ENCODE measurements around the gene ABCA1.
"Not testable (repeated sequence)": the region's sequence is repeated elsewhere in the genome, so short reads cannot be mapped to it uniquely, and the experiment has no call there.

Gene ABCA1, protein sequence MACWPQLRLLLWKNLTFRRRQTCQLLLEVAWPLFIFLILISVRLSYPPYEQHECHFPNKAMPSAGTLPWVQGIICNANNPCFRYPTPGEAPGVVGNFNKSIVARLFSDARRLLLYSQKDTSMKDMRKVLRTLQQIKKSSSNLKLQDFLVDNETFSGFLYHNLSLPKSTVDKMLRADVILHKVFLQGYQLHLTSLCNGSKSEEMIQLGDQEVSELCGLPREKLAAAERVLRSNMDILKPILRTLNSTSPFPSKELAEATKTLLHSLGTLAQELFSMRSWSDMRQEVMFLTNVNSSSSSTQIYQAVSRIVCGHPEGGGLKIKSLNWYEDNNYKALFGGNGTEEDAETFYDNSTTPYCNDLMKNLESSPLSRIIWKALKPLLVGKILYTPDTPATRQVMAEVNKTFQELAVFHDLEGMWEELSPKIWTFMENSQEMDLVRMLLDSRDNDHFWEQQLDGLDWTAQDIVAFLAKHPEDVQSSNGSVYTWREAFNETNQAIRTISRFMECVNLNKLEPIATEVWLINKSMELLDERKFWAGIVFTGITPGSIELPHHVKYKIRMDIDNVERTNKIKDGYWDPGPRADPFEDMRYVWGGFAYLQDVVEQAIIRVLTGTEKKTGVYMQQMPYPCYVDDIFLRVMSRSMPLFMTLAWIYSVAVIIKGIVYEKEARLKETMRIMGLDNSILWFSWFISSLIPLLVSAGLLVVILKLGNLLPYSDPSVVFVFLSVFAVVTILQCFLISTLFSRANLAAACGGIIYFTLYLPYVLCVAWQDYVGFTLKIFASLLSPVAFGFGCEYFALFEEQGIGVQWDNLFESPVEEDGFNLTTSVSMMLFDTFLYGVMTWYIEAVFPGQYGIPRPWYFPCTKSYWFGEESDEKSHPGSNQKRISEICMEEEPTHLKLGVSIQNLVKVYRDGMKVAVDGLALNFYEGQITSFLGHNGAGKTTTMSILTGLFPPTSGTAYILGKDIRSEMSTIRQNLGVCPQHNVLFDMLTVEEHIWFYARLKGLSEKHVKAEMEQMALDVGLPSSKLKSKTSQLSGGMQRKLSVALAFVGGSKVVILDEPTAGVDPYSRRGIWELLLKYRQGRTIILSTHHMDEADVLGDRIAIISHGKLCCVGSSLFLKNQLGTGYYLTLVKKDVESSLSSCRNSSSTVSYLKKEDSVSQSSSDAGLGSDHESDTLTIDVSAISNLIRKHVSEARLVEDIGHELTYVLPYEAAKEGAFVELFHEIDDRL (N-terminal part only)

GRCh38 chr9:104927912-104928740, at the start of gene ABCA1:
TSS of gene ABCA1 (minus strand) at chr9:104928155. CDS start at chr9:104903679, 24,476 bp downstream.
- peak; percentile 89 for DNase-seq (ENCODE audit: low read depth)

DNA sequence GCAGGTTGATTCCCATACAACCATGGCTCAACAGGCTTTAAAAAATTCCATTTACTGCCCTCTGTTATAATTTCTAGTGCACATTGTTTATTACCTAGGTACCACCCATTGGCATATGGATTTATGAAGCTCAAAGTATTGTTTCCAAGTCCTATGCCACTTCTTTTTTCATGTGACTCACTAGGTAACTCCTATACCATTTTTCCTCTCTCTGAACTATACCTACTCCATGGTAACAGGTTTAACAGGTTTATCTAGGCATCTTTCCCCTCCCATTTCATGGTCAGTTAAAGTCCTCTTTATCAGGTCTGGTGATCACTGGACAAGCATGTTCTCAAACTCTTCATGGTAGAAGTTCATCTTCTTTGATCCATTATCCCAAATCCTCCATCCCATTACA, 49.6 kb upstream of the ABCA1 start:
- no peak for DNase-seq (ENCODE audit: low read depth)

DNA sequence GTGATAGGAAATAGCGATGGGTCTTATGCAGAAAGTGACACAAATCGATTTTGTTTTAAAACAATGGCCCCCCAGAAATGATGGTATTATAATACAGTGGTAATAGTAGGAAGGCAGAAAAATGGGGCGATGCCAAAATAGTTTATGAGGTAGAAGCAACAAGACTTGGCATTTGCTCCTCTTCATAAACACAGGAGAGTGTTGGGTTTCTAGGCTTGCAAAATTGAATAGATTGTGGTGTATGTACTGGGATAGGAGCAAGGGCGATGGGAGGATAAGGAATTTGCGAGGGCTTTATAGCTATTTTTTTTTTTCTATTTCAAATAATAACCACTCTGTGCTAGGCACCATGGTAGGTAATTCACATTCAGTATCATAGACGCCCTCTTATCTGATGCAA, 49.2 kb upstream of the ABCA1 start:
- no peak for DNase-seq (ENCODE audit: low read depth)

DNA sequence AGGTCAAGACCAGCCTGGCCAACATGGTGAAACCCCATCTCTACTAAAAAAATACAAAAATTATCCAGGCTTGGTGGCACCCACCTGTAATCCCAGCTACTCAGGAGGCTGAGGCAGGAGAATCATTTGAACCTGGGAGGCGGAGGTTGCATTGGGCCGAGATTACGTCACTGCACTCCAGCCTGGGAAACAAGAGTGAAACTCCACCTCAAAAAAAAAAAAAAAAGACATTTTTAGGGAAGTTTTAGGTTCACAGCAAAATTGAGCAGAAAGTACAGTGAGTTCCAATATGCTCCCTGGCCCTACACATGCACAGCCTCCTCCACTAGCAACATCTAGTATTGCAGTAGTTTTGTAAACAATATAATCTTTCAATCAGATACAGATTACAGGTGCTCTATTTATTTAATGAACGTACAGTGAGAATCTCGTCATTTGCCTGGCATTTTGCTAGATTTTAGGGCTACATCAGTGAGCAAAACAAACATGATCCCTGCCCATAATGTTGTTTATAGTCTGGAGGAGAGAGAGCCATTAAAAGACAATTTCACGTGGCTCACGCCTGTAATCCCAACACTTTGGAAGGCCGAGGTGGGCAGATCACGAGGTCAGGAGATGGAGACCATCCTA, 48.1 kb upstream of the ABCA1 start:
- not testable (repeated sequence) for DNase-seq (ENCODE audit: low read depth)

DNA sequence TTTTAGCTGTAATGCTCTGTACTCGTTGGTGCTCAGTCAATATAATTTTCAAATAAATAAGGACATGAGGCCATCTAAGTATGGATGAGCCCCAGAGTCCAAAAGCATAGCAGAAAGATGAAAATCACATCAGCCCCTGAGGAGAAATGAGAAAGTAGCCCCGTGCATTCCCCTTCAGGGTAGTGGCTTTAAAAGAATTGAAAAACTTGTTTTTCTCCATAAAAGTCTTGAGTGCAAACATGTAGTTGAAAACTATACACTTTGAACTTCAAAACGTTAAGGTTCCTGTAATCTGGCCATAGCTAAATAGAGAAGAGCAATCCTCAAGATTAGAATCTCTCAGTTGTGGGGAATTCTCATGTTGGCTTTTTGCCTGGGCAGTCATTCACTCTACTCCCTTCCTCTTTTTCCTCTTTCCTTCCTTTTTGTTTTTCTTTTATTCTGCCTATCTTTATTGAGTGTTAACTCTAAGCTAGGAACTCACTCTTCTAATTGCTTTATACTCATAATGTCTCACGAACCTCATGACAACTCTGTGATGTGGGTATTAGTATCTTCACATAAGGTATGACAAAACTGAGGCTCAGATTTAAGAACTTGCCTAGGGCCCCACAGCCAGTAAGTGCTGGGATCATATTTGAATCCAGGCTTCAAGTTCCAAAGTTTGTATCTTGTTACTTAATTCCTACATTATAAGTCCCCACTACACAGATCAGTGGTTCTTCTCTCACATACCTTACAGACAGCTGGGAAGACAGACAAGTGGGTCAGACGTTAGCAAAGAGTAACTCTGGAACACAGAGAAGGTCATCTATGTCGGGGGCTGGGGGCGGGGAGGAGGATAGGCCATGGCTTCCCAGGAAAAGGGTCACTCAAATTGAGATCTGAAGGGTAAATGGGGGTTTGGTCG, 46.4 kb upstream of the ABCA1 start:
- DNase-seq (ENCODE audit: low read depth): no peak

- DNase-seq (ENCODE audit: low read depth): no peak
These were observed 44.4 kb upstream of the ABCA1 start for GRCh38 chr9:104972242-104972866.

DNA sequence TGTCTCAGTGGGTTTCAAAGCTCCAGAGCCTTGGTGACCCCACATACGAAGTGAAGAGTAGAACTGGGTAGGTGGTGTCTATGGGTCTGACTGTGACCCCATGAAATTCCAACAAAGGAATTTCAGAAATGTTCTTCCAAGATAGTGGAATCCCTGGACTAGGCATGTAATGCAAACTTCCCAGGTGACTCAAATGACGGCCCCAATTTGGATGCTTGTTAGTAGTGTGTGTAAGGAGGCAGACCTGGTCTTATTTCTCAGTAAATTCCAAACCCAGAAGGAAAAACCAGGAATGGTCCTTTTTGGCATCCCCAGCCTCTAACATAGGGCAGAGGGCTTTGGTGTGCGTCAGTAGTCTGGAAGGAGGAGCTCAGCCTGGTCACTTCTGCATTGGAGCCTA, 43.6 kb upstream of the ABCA1 start:
- no peak for DNase-seq (ENCODE audit: low read depth)

GRCh38 chr9:104970271-104970987, 42.5 kb upstream of the ABCA1 start:
- DNase-seq (ENCODE audit: low read depth): no peak

GRCh38 chr9:104969116-104969515, 41.2 kb upstream of the ABCA1 start:
- DNase-seq (ENCODE audit: low read depth): no peak

- DNase-seq (ENCODE audit: low read depth): peak; percentile 85
These were observed 40.3 kb upstream of the ABCA1 start for GRCh38 chr9:104968025-104968982.

GRCh38 chr9:104963076-104963475, 35.1 kb upstream of the ABCA1 start:
- DNase-seq (ENCODE audit: low read depth): no peak

DNA sequence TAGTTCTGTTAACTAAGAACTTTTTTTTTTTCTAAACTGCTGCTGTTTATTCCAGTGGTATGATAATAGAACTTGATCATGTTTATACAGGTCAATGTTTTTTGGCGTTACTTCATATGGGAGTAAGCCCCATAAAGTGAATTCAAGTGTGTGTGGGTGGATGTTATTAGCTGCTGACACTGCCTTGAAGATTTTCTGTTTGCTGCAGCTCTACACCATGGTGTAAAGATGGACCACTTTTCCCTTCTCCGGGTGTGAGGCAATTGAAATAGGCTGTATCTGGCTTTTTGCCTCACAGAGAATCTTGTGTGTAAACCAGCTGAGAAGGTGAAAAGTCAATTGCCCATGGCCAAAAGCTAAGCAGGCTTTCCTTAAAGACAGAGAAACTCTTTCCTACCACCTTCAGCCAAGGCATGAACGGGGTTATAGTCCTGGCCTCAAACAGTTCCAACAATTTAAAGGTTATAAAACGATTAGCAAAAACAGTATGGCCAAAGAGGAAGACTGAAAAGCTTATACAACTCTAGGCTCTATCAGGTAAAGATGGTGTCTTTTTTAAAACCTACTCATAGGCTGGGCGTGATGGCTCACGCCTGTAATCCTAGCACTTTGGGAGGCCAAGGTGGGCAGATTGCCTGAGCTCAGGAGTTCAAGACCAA, 33.9 kb upstream of the ABCA1 start:
- no peak for DNase-seq (ENCODE audit: low read depth)

DNA sequence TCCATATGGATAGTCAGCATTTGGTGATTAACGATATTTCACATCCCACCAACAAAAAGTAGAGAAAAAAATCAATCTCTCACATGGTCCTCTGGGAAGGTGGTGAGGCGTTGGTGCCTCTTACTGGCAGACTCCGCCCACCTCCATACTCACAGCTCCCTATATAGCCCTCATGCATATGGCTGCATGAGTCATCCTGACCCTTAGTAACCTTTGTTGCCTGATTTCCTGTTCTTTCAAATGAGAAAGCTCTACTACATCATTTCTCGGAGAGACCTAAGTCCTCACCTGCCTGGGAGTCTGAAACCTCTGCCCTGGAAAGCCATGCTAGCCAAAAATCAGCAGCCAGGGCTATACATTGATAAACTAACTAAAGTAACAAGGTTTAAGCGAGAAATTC, 33.3 kb upstream of the ABCA1 start:
- DNase-seq (ENCODE audit: low read depth): peak; percentile 72

DNA sequence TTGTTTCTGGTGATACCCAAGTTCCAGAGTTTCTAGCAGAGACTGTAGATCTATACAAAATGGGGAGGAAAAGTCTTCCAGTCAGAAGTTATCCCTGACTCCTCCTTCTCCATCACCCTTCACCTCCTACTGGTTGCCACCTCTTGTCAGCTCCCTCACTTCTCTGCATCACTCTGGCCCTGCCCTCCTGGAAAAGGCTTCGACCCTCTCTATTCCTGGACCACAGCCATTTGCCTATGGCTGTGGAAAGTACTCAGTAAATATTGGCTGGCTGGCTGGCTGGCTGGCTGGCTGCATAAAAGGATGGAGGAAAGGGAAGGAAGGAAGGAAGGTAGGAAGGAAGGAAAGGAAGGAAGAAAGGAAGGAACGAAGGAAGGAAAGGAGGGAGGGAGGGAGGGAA, 32.7 kb upstream of the ABCA1 start:
- no peak for DNase-seq (ENCODE audit: low read depth)

DNA sequence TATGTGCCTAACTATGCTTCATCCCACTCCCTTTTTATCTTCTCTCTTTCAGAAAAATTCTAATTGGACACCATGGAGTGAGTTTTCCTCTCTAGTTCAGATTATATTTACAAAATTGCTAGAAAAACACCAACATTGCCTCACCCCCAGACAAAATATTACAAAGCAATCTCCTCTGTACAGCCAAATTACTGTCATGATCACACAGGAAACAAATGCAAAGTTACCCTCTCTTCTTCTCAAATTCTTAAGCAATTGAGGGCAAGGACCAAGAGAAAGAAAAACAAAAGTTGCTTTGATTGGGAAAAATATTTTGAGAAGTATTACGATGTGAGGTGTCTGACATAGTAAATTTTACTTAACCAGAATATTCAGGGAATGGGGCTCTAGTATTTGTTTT, 30.8 kb upstream of the ABCA1 start:
- DNase-seq (ENCODE audit: low read depth): no peak

DNA sequence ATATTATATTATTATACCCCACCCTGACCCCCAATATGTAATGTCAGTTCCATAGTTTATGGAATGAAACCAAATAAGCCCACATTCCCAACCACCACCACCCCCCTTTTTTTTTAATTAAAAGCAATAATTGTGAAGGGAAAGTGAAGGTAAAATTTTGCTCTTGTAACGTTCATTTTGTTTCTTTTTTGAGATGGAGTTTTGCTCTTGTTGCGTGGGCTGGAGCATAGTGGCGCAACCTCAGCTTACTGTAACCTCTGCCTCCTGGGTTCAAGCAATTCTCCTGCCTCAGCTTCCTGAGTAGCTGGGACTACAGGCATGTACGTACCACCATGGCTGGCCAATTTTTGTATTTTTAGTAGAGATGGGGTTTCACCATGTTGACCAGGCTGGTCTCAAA, 30.1 kb upstream of the ABCA1 start:
- not testable (repeated sequence) for DNase-seq (ENCODE audit: low read depth)

DNA sequence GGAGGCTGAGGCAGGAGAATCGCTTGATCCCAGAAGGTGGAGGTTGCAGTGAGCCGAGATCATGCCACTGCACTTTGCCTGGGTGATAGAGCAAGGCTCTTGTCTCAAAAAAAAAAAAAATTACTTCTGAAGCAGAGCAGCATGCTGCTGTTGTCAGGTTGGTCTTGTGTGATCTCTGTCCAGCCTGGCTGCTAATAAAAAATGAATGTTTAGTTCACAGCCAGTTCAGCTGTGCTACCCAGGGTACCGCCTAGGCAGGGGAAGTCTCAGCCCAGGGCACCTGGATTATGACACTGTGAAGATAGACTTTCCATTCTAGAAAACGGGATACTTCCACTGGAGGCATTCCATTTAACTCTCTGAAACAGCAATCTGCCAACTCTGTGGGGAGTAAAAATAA, 23.5 kb upstream of the ABCA1 start:
- no peak for DNase-seq (ENCODE audit: low read depth)
